Right lobe of liver (tissue), 6 donors: ENCODE measurements around the gene TOMM40L. TPM values are rescaled to one million over a fixed set of nuclear protein-coding genes. Genes with fewer than 3 reads are reported as not detected.

Source experiments
- ATAC-seq, 4 donors: fragments of 200-7000 bp; cut with Tn5 transposase; one replicate each; pipeline ENCODE4 v1.9.1; 2020; ENCODE audit warnings: mild to moderate bottlenecking in 4 of 4, moderate library complexity in 4 of 4
- DNase-seq, 3 donors: peaks; one replicate each; pipeline ENCODE4 v3.0.0-alpha.2; 2020
- H3K27ac ChIP-seq, 3 donors: fragments of 200-600 bp; one replicate each; pipeline ENCODE4 v1.8.0; 2022
- H3K27me3 ChIP-seq, 2 donors: fragments of 200-600 bp; one replicate each; pipeline ENCODE4 v1.8.0; 2022
- H3K36me3 ChIP-seq, 4 donors: fragments of 200-600 bp; sonication (generic) in 1 of 4; one replicate each; pipeline versions ENCODE4 v1.5.1 to v1.8.0; 2017 to 2022; ENCODE audit warnings: control low read depth in 1 of 4
- H3K4me1 ChIP-seq, 4 donors: fragments of 200-600 bp; sonication (generic) in 1 of 4; one replicate each; pipeline versions ENCODE4 v1.5.1 to v1.8.0; 2017 to 2022; ENCODE audit warnings: control low read depth in 1 of 4
- H3K4me3 ChIP-seq, 3 donors: fragments of 200-600 bp; one replicate each; pipeline ENCODE4 v1.8.0; 2022
- H3K9me3 ChIP-seq, 4 donors: fragments of 200-600 bp; sonication (generic) in 1 of 4; one replicate each; pipeline versions ENCODE4 v1.5.1 to v1.8.0; 2017 to 2022; ENCODE audit warnings: control low read depth in 1 of 4
- POLR2A ChIP-seq: fragments of 450-650 bp; IDR thresholded peaks from one replicate; pipeline ENCODE4 v1.6.1; 2017; ENCODE audit warnings: antibody characterized with exemption, mild to moderate bottlenecking
- WGBS: methylation state at CpG from one replicate; pipeline ENCODE4 v1.1.6; 2018; ENCODE audit warnings: low coverage, low lambda C conversion rate; ENCODE audit not compliant: insufficient coverage; ENCODE audit errors: missing lambda C conversion rate; 5-methylcytosine and 5-hydroxymethylcytosine counted together
- intact Hi-C, 2 donors: fragments of 100-400 bp; cut with DNase I; formaldehyde crosslinking; loops; one replicate each; pipeline versions ENCODE4 v1.11.2 to v1.14.1; 2022
- total RNA-seq, 6 experiments: library from RNA; depleted of rRNA in 2 of 6; stranded (reverse); fragments of >200 nt in 2 of 6; fragmentation: NEBNext Ultra II Directional in 3 of 6; extraction: Animal tissue kit (Norgen Biotek cat#: 25700) in 3 of 6; gene quantifications; one replicate each; pipeline versions ENCODE4 v1.1.0 to v1.2.4, GENCODE V29; 2016 to 2023
- TF ChIP-seq, protein P1 (sequence below), 4 donors: fragments of 200-600 bp in 3 of 4; fragments of 450-650 bp in 1 of 4; IDR thresholded peaks; one replicate each; pipeline versions ENCODE4 v1.5.1 to v1.8.0; 2016 to 2022; ENCODE audit warnings: antibody characterized with exemption in 4 of 4, mild to moderate bottlenecking in 2 of 4
- donor health status: DM: no; HTN: yes; CAD: no.
- donor health status: DM: no; HTN: no; CAD: no.
- donor health status: DM: no; HTN: no; CAD: no.
- donor health status: DM: no; HTN: yes; CAD: no.
- donor health status: DM: no; HTN: yes; CAD: no.

Gene TOMM40L
- total RNA-seq, 6 experiments from 2014 or later = 4.3 to 18.5 (median 8.1) TPM

DNA sequence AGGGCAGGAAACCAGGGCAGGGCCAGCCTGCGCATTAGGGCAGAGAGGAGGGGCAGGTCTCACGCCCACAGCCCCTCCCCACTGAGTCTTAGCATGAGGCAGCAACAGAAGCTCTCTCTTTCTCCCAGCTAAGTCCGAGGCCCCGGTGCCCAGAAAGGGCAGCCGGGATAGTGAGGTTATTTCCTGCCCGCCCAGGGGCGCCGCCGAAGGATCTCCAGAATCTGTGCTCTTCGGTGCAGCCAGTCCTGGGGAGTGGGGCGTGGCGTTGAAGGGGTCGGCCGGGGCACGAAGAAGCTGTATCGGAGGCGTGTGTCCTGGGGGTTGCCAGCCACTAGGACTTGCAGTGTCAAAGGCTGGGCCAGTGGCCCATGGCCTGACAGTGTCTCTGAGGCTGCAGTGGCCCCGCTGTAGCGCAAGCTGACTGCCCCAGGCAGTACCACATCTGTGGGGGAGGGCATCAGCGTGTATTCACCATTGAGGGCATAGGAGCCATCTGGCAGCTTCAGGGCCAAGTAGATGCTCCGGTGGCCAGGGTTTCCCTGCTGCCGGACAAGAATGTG, 34.8 kb upstream of the TOMM40L start:
- DNase-seq = peak in 2 of 3 donors; percentile 23 to 49
- 40% methylated on average over 1 of the region's 22 CpGs for WGBS
- peaks cover 0 to 23% (median 13%) of the 10 kb centered on the region in 4 donors for H3K4me1 ChIP-seq

DNA sequence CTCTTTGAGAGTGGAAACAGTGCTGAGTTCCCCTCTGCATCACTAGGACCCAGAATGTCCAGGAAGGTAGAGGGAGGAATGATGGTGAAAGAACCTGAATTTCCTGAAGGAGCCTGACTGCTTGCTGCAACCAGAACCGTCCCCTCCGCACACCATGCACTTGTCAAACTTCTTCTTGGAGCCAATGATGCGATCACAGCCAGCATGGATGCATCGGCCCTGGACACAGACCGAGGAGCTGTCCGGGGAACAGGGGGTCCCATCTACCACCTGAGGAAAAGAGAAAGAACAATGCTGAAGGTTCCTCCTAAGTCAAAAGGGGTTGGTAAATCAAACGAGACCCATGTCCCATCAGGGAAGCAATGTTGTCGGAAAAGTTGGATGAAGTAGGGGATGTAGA, 33.9 kb upstream of the TOMM40L start:
- Histone ChIP-seq H3K4me1 (peaks cover 0 to 19% (median 13%) of the 10 kb centered on the region in 4 donors), H3K9me3 (no peaks in the 10 kb centered on the region), H3K27me3 (no peaks in the 10 kb centered on the region), H3K36me3 (no peaks in the 10 kb centered on the region), H3K4me3 (no peak overlapping the region), H3K27ac (no peak overlapping the region)
- DNase-seq = peak in 2 of 3 donors; percentile 13 to 36
- ATAC-seq = no peak
- 36% methylated on average over 2 of the region's 8 CpGs for WGBS
- no peak for TF ChIP-seq POLR2A
- TF ChIP-seq, protein P1, sequence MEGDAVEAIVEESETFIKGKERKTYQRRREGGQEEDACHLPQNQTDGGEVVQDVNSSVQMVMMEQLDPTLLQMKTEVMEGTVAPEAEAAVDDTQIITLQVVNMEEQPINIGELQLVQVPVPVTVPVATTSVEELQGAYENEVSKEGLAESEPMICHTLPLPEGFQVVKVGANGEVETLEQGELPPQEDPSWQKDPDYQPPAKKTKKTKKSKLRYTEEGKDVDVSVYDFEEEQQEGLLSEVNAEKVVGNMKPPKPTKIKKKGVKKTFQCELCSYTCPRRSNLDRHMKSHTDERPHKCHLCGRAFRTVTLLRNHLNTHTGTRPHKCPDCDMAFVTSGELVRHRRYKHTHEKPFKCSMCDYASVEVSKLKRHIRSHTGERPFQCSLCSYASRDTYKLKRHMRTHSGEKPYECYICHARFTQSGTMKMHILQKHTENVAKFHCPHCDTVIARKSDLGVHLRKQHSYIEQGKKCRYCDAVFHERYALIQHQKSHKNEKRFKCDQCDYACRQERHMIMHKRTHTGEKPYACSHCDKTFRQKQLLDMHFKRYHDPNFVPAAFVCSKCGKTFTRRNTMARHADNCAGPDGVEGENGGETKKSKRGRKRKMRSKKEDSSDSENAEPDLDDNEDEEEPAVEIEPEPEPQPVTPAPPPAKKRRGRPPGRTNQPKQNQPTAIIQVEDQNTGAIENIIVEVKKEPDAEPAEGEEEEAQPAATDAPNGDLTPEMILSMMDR (IDR thresholded peaks at IDR 0.05) = no peak
- intact Hi-C loops = loop anchor here (10.0 kb wide), 2 partner anchors 183 to 193 kb away; no protein-coding TSS in a partner anchor

More for the DNA sequence above, 34.8 kb upstream of the TOMM40L start:
- H3K36me3 ChIP-seq = no peaks in the 10 kb centered on the region
- intact Hi-C loops = loop anchor here (10.0 kb wide), 2 partner anchors 184 to 194 kb away; no protein-coding TSS in a partner anchor
- no peak for ATAC-seq
- H3K27ac ChIP-seq = no peak overlapping the region
- no peak overlapping the region for H3K4me3 ChIP-seq
- H3K9me3 ChIP-seq = no peaks in the 10 kb centered on the region
- TF ChIP-seq, protein P1 (IDR thresholded peaks at IDR 0.05) = no peak
- no peak for TF ChIP-seq POLR2A
- H3K27me3 ChIP-seq = no peaks in the 10 kb centered on the region

DNA sequence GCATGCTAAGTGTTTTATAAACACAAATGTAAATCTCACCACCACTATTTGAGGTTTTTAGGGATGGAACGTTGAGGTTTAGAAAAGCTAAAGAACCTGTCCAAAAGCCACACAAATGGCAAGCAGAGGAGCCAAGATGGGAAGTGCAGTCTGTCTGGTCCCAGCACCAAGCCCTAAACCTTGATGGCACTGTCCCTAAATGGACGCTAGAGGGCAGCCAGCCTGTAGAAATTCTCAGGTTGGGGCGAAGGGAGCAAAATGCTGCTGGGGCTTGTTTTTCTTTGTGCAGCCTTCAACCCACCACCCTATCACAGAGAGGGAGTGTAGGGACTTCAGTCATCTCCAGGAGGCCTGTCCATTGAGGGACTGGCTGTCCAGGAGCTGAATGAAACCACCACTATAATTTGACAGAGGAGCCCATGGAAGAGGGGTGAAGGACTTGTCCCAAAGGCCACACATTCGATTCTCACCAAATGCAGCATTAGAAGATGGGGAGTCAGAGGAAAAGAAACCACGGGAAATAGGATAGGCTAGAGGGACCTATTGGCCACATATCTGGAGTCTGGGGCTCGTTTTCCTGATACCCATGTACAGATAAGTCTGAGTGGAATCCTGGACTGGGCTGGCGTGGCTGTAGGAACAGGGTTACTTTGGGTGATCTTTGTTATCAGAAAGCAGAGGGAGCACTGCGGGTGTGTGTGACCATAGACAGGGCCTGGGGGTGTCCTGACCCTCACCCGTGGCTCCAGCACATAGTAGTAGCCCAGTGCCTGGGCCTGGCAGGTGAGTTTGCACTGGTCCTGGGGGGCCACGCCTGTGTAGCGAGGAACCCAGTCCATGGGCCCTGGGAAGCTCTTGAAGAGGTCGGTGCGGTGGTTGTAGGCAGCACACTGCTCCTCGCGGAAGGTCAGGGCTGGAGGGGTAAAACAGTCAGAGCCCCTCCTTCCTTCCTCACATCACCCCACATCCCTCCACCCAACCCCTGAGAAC, 33.1 kb upstream of the TOMM40L start:
- 9% methylated on average over 9 of the region's 15 CpGs for WGBS
- Histone ChIP-seq H3K27me3 (no peaks in the 10 kb centered on the region), H3K36me3 (no peaks in the 10 kb centered on the region), H3K9me3 (no peaks in the 10 kb centered on the region), H3K4me1 (peaks cover 0 to 19% (median 13%) of the 10 kb centered on the region in 4 donors), H3K4me3 (peak overlapping the region in 2 of 3 donors; percentile 15 to 33), H3K27ac (peak overlapping the region in 2 of 3 donors; percentile 33 to 55)
- intact Hi-C loops = loop anchor here (10.0 kb wide), 2 partner anchors 182 to 192 kb away; no protein-coding TSS in a partner anchor
- peak; percentile 50 to 78 (median 59) for DNase-seq
- peak; percentile 64 to 71 (median 66) for ATAC-seq
- TF ChIP-seq, protein P1 (IDR thresholded peaks at IDR 0.05) = peak; percentile 73 to 95 (median 88)
- no peak for TF ChIP-seq POLR2A

DNA sequence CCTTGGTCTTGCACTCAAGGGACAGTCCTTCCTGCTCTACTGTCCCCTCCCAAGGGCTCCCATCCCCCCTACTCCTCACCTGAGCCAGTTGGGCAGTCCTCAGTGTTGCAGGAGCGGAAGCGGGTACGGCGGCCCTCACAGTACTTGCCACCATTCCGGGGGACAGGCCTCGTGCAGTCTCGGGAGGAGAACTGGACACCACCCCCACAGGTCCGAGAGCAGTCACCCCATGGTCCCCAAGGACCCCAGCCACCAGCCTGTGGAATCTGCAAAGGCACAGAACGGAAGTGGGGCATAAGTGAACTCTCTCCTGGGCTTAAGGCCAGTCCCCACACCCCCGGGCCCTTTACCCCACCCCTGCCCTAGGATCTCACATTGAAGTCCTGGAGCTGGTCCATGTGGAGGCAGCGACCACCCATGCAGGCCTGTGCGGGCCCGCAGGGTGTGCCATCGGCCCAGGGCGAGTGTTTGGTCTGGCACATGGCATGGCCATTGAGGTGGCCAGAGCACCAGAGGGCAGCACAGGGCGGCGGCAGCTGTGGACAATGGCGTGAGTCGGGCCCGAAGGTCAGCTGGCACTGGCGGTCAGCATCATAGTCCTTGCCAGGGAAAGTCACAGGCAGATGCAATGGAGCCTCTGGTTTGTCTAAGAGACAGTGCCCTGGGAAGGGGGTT, 32.2 kb upstream of the TOMM40L start:
- Histone ChIP-seq H3K36me3 (no peaks in the 10 kb centered on the region), H3K4me3 (peak overlapping the region; percentile 11 to 33 (median 15)), H3K4me1 (peaks cover 0 to 19% (median 13%) of the 10 kb centered on the region in 4 donors), H3K27me3 (no peaks in the 10 kb centered on the region), H3K9me3 (no peaks in the 10 kb centered on the region), H3K27ac (peak overlapping the region; percentile 33 to 66 (median 55))
- ATAC-seq = peak; percentile 86 to 92 (median 90)
- TF ChIP-seq, protein P1 (IDR thresholded peaks at IDR 0.05) = peak; percentile 52 to 71 (median 54)
- TF ChIP-seq POLR2A = peak; percentile 21
- WGBS = 20% methylated on average over 12 of the region's 21 CpGs
- intact Hi-C loops = loop anchor here (10.0 kb wide), 2 partner anchors 181 to 191 kb away; no protein-coding TSS in a partner anchor
- DNase-seq = peak; percentile 90 to 94 (median 91)
